IMR-90 (cell line): ENCODE results near the gene RFPL2. TPM values are rescaled to one million over a fixed set of nuclear protein-coding genes. Genes with fewer than 3 reads are reported as not detected.

Experiments
- ATAC-seq: fragments of 200-7000 bp; cut with Tn5 transposase; 2 replicates; pipeline ENCODE4 v1.9.1; 2020; ENCODE audit warnings: low read depth, mild to moderate bottlenecking, moderate library complexity
- BruUV-seq: library from RNA; stranded (reverse); fragments of 400-500 nt; replicated peaks from 2 replicates; lab custom pipeline; 2021; lab: Mats Ljungman, UMichigan
- CTCF ChIA-PET: fragments of 300-600 bp; formaldehyde crosslinking; extraction: SDS; loops from one replicate; lab custom pipeline; 2021; ENCODE audit warnings: antibody characterized with exemption; lab: Yijun Ruan, JAX
- POLR2A ChIA-PET: fragments of 300-600 bp; sonication (Branson Sonifier 250); formaldehyde crosslinking; loops from one replicate; lab custom pipeline; 2022; ENCODE audit warnings: antibody characterized with exemption; ENCODE audit not compliant: unreplicated experiment; lab: Charles Lee
- DNase-seq: peaks from one replicate; pipeline ENCODE4 v3.0.0; 2013
- H2AFZ ChIP-seq: replicated peaks from 2 replicates; pipeline ENCODE3; 2013; ENCODE audit warnings: low read length, mild to moderate bottlenecking; ENCODE audit not compliant: poor library complexity
- H2AK5ac ChIP-seq: 2 replicates; pipeline ENCODE4 v1.6.1; 2013; ENCODE audit warnings: low read depth, low read length, inconsistent platforms
- H2AK9ac ChIP-seq: replicated peaks from 2 replicates; pipeline ENCODE3; 2013; ENCODE audit warnings: mild to moderate bottlenecking, low read depth, low read length, moderate library complexity; ENCODE audit not compliant: poor library complexity
- H2BK120ac ChIP-seq: 2 replicates; pipeline ENCODE4 v1.6.1; 2013; ENCODE audit warnings: low read depth, low read length, inconsistent platforms
- H2BK15ac ChIP-seq: 3 replicates; pipeline ENCODE4 v1.6.1; 2013; ENCODE audit warnings: low read depth, low read length, inconsistent platforms
- H2BK20ac ChIP-seq: 2 replicates; pipeline ENCODE4 v1.6.1; 2013; ENCODE audit warnings: low read depth, mild to moderate bottlenecking, inconsistent platforms, low read length, moderate library complexity
- H2BK5ac ChIP-seq: 2 replicates; pipeline ENCODE4 v1.6.1; 2013; ENCODE audit warnings: mild to moderate bottlenecking, low read depth, low read length, inconsistent platforms; ENCODE audit not compliant: poor library complexity, severe bottlenecking
- H3K14ac ChIP-seq: replicated peaks from 2 replicates; pipeline ENCODE4 v1.6.1; 2013; ENCODE audit warnings: low read depth, low read length, inconsistent platforms
- H3K18ac ChIP-seq: 2 replicates; pipeline ENCODE4 v1.6.1; 2013; ENCODE audit warnings: low read depth, low read length, control low read depth
- H3K23ac ChIP-seq: 2 replicates; pipeline ENCODE4 v1.6.1; 2013; ENCODE audit warnings: low read depth, low read length, inconsistent platforms
- H3K27ac ChIP-seq: 2 replicates; pipeline ENCODE4 v1.5.1; 2013; ENCODE audit warnings: mild to moderate bottlenecking, control low read depth, low read length; ENCODE audit not compliant: insufficient read depth
- H3K27me3 ChIP-seq: 2 replicates; pipeline ENCODE4 v1.6.1; 2013; ENCODE audit warnings: low read length; ENCODE audit not compliant: control insufficient read depth, insufficient read depth
- H3K36me3 ChIP-seq: 2 replicates; pipeline ENCODE4 v1.6.1; 2013; ENCODE audit warnings: low read length, mixed read lengths; ENCODE audit not compliant: control insufficient read depth, insufficient read depth
- H3K4ac ChIP-seq: 2 replicates; pipeline ENCODE4 v1.6.1; 2013; ENCODE audit warnings: low read depth, low read length, inconsistent platforms
- H3K4me1 ChIP-seq: 2 replicates; pipeline ENCODE4 v1.6.1; 2013; ENCODE audit warnings: low read length, mixed read lengths; ENCODE audit not compliant: control insufficient read depth, insufficient read depth
- H3K4me2 ChIP-seq: 2 replicates; pipeline ENCODE4 v1.6.1; 2013; ENCODE audit warnings: low read depth, mild to moderate bottlenecking, control low read depth, low read length, moderate library complexity
- H3K4me3 ChIP-seq: 2 replicates; pipeline ENCODE4 v1.5.1; 2013; ENCODE audit warnings: low read depth, mild to moderate bottlenecking, control low read depth, low read length, moderate library complexity; ENCODE audit not compliant: insufficient read depth
- H3K56ac ChIP-seq: 2 replicates; pipeline ENCODE4 v1.6.1; 2013; ENCODE audit warnings: low read length, inconsistent platforms; ENCODE audit not compliant: insufficient read depth; ENCODE audit errors: extremely low read depth
- H3K79me1 ChIP-seq, 2 experiments: 2 replicates each; pipeline ENCODE4 v1.6.1; 2013; ENCODE audit warnings: low read length in 2 of 2, inconsistent platforms in 1 of 2, low read depth in 1 of 2
- H3K9ac ChIP-seq: 2 replicates; pipeline ENCODE4 v1.6.1; 2013; ENCODE audit warnings: low read depth, low read length, control low read depth
- H3K9me1 ChIP-seq: 2 replicates; pipeline ENCODE4 v1.6.1; 2013; ENCODE audit warnings: low read length, inconsistent platforms; ENCODE audit not compliant: insufficient read depth
- H3K9me3 ChIP-seq: 2 replicates; pipeline ENCODE4 v1.6.1; 2013; ENCODE audit warnings: low read length; ENCODE audit not compliant: control insufficient read depth, insufficient read depth
- H4K20me1 ChIP-seq: 2 replicates; pipeline ENCODE4 v1.6.1; 2013; ENCODE audit warnings: low read length, inconsistent platforms; ENCODE audit not compliant: insufficient read depth
- H4K5ac ChIP-seq: 2 replicates; pipeline ENCODE4 v1.6.1; 2013; ENCODE audit warnings: mild to moderate bottlenecking, low read depth, low read length, control low read depth
- H4K8ac ChIP-seq, 2 experiments: 2 replicates each; pipeline ENCODE4 v1.6.1; 2013; ENCODE audit warnings: low read depth in 2 of 2, low read length in 2 of 2, control low read depth in 1 of 2, inconsistent platforms in 1 of 2
- H4K91ac ChIP-seq: 2 replicates; pipeline ENCODE4 v1.6.1; 2013; ENCODE audit warnings: low read depth, low read length, inconsistent platforms; ENCODE audit not compliant: insufficient read depth
- ELK1 ChIP-seq: fragments of 150-350 bp; IDR thresholded peaks from 2 replicates; pipeline ENCODE4 v1.6.1; 2016; ENCODE audit warnings: low read depth, mild to moderate bottlenecking, low read length, moderate library complexity, borderline replicate concordance
- FOS ChIP-seq: fragments of 150-350 bp; IDR thresholded peaks from 2 replicates; pipeline ENCODE4 v1.6.1; 2016; ENCODE audit warnings: low read depth, low read length
- WGBS, 2 experiments: methylation state at CpG; one replicate each; pipeline versions ENCODE4 v1.1.5 to v1.1.7; 2013; ENCODE audit warnings: missing lambda C conversion rate in 2 of 2; ENCODE audit not compliant: insufficient read length in 1 of 2; ENCODE audit errors: extremely low coverage in 2 of 2; 5-methylcytosine and 5-hydroxymethylcytosine counted together
- dilution Hi-C: fragments of 300-500 bp; cut with HindIII; formaldehyde crosslinking; loops from one replicate; pipeline ENCODE4 v1.14.3; 2018; ENCODE audit warnings: low sequenced_read_pairs; ENCODE audit not compliant: unreplicated experiment
- in situ Hi-C: fragments of 300-500 bp; cut with MboI; formaldehyde crosslinking; loops from 3 replicates; pipeline ENCODE4 v1.14.3; 2019; ENCODE audit warnings: low sequenced_read_pairs, inconsistent platforms, mixed read lengths
- intact Hi-C: fragments of 100-400 bp; cut with micrococcal nuclease; formaldehyde crosslinking; loops from 2 replicates; pipeline ENCODE4 v1.10.0; 2022
- polyA plus RNA-seq, 3 experiments: library from polyadenylated mRNA; depleted of rRNA; stranded (reverse); fragments of >200 nt; gene quantifications; 2 replicates each; pipeline ENCODE4 v1.2.3, GENCODE V29; 2012; ENCODE audit warnings: low replicate concordance in 1 of 3
- total RNA-seq: library from RNA; depleted of rRNA; stranded (reverse); fragments of >200 nt; gene quantifications from 2 replicates; pipeline ENCODE4 v1.2.3, GENCODE V29; 2012

The RFPL2 gene
- total and polyA plus RNA-seq, 2 of the 4 experiments (the other 2 are of a cell fraction): not detected

- Histone ChIP-seq H2BK120ac (no peak overlapping the region), H3K14ac (no peak overlapping the region), H3K4ac (no peak overlapping the region), H2BK5ac (no peak overlapping the region), H4K5ac (no peak overlapping the region), H3K4me1 (no peaks in the 10 kb centered on the region), H2AFZ (no peak overlapping the region), H3K18ac (no peak overlapping the region), H3K4me3 (no peak overlapping the region), H3K23ac (no peak overlapping the region), H3K27me3 (peaks cover 3% of the 10 kb centered on the region; the same call in 1 of the 2 replicates), H3K9me3 (no peaks in the 10 kb centered on the region), H3K4me2 (no peak overlapping the region), H3K9ac (no peak overlapping the region), H2AK9ac (no peak overlapping the region), H3K27ac (no peak overlapping the region), H4K8ac (no peak overlapping the region), H4K20me1 (no peaks in the 10 kb centered on the region), H4K91ac (no peak overlapping the region), H2BK20ac (no peak overlapping the region), H3K9me1 (no peaks in the 10 kb centered on the region), H3K56ac (no peak overlapping the region), H2AK5ac (no peak overlapping the region), H2BK15ac (no peak overlapping the region), H3K79me1 (no peaks in the 10 kb centered on the region), H3K36me3 (no peaks in the 10 kb centered on the region)
- intact Hi-C loops: loop anchor here (5.0 kb wide), 1 partner anchor 745 kb away; no protein-coding TSS in a partner anchor
- ATAC-seq (no peak), DNase-seq (no peak)
- in situ Hi-C loops: no loop called here
- CTCF ChIA-PET: no interaction called here
- WGBS, 2 experiments: 100% methylated on average over 1 of the region's 8 CpGs; no CpG with 5 or more reads in 1 of the 2 experiments
- TF ChIP-seq ELK1: no peak
- TF ChIP-seq FOS: no peak
- POLR2A ChIA-PET: no interaction called here
- no TSS peak for BruUV-seq
- dilution Hi-C loops: no loop called here
Observed at GRCh38 chr22:32177221-32177765, 27.6 kb downstream of the RFPL2 start.
